Keratinocyte (primary cell): ENCODE measurements around the gene CBLN1.

Source experiments
- EZH2 ChIP-seq: IDR thresholded peaks from one replicate; pipeline ENCODE4 v1.6.1; 2012; ENCODE audit warnings: inconsistent platforms, mild to moderate bottlenecking, low read length, moderate library complexity
- TF ChIP-seq, protein P1 (sequence below), 3 experiments: IDR thresholded peaks in 1 of 3; conservative IDR thresholded peaks in 1 of 3; optimal IDR thresholded peaks in 1 of 3; 2 replicates in 2 of 3; 3 replicates in 1 of 3; pipeline versions ENCODE3 to v1.5.1; 2011; ENCODE audit warnings: low read length in 3 of 3, mild to moderate bottlenecking in 3 of 3, moderate library complexity in 2 of 3, control low read depth in 1 of 3, inconsistent platforms in 1 of 3; ENCODE audit not compliant: insufficient read depth in 2 of 3; ENCODE audit errors: extremely low read depth in 1 of 3

DNA sequence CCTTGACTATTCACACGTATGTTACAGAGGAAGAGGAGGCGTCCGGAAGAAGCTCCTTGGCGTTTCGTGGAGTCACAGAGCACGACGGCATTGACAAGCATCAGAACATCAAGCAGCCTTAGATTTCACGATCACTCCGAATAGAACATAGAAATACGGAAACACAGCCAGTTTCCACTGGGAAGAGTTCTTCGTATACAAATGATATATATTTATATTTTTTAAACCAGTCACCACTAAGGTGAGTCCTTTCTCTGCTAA is 3.1 kb downstream of the CBLN1 start:
- TF ChIP-seq, protein P1, sequence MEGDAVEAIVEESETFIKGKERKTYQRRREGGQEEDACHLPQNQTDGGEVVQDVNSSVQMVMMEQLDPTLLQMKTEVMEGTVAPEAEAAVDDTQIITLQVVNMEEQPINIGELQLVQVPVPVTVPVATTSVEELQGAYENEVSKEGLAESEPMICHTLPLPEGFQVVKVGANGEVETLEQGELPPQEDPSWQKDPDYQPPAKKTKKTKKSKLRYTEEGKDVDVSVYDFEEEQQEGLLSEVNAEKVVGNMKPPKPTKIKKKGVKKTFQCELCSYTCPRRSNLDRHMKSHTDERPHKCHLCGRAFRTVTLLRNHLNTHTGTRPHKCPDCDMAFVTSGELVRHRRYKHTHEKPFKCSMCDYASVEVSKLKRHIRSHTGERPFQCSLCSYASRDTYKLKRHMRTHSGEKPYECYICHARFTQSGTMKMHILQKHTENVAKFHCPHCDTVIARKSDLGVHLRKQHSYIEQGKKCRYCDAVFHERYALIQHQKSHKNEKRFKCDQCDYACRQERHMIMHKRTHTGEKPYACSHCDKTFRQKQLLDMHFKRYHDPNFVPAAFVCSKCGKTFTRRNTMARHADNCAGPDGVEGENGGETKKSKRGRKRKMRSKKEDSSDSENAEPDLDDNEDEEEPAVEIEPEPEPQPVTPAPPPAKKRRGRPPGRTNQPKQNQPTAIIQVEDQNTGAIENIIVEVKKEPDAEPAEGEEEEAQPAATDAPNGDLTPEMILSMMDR (optimal IDR thresholded peaks at IDR 0.05 in 1 of 3, IDR thresholded peaks at IDR 0.05 in 1 of 3, conservative IDR thresholded peaks at IDR 0.05 in 1 of 3; ENCODE audit: extremely low read depth in 1 of 3, insufficient read depth in 2 of 3, low read length in 3 of 3) = no peak
- TF ChIP-seq EZH2 = no peak
